Measurements from ENCODE around the gene DCAF16. TPM values are rescaled to one million over a fixed set of nuclear protein-coding genes. Genes with fewer than 3 reads are reported as not detected.
A peak's percentile ranks its signal among the peaks of the same experiment; 100 is the strongest.

Gene DCAF16
- total RNA-seq, 1 donor from 2014 or later = 18.7 TPM

DNA sequence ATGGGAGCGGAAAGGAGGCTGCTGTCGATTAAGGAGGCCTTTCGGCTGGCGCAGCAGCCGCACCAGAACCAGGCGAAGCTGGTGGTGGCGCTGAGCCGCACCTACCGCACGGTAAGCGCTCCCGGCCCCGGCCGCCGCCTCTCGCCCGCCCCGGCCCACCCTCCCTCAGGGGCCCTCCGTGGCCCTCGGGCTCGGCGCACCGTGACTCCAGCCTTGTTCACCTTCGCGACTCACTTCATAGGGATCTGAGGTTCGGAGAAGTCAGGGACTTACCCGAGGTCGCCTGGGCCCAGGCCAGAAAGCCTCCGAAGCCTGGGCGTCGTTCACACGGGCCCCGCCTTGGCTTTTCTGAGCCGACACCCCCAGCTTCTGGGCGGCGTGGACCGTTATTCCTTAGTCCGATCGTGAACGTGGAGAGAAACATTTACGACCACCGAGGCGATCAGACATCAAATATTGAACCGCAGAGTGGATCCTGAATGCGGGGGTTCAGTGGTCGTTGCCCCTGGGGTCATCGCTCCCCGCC is 584 bp upstream of the DCAF16 start:
- Histone ChIP-seq H3K36me3 (ENCODE audit: control insufficient read depth, insufficient read depth, low read length) (no peaks in the 10 kb centered on the region), H3K4me3 (ENCODE audit: low read depth, low read length) (peak overlapping the region; percentile 94), H3K27me3 (ENCODE audit: control insufficient read depth, insufficient read depth, low read length) (no peaks in the 10 kb centered on the region)
- TF ChIP-seq, protein P1, sequence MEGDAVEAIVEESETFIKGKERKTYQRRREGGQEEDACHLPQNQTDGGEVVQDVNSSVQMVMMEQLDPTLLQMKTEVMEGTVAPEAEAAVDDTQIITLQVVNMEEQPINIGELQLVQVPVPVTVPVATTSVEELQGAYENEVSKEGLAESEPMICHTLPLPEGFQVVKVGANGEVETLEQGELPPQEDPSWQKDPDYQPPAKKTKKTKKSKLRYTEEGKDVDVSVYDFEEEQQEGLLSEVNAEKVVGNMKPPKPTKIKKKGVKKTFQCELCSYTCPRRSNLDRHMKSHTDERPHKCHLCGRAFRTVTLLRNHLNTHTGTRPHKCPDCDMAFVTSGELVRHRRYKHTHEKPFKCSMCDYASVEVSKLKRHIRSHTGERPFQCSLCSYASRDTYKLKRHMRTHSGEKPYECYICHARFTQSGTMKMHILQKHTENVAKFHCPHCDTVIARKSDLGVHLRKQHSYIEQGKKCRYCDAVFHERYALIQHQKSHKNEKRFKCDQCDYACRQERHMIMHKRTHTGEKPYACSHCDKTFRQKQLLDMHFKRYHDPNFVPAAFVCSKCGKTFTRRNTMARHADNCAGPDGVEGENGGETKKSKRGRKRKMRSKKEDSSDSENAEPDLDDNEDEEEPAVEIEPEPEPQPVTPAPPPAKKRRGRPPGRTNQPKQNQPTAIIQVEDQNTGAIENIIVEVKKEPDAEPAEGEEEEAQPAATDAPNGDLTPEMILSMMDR (IDR thresholded peaks at IDR 0.05; ENCODE audit: insufficient read depth, low read length, poor library complexity, severe bottlenecking) = no peak
- DNase-seq (ENCODE audit: low read depth) = no peak

DNA sequence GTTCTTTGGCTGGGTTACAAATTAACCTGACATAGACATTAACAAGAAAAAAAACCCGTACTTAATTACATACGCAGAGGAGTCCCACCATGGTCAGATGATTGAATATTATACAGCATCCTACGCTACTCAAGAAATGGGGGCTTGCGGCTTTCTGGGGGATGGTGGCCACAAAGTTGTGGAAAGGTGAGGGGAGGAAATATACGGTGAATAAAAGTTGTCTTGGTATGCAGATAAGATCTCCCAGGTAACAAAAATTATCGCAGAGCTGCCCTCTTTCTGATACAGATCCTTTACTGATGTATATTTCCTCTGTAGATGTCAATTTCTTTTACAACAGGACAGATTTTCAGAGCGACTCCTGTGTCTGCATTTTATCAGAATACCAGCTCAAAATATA is 890 bp downstream of the DCAF16 start:
- H3K4me3 ChIP-seq (ENCODE audit: low read depth, low read length) = peak overlapping the region; percentile 94
- TF ChIP-seq, protein P1 (IDR thresholded peaks at IDR 0.05; ENCODE audit: insufficient read depth, low read length, poor library complexity, severe bottlenecking) = no peak
- H3K36me3 ChIP-seq (ENCODE audit: control insufficient read depth, insufficient read depth, low read length) = no peaks in the 10 kb centered on the region
- no peaks in the 10 kb centered on the region for H3K27me3 ChIP-seq (ENCODE audit: control insufficient read depth, insufficient read depth, low read length)
- DNase-seq (ENCODE audit: low read depth) = no peak

DNA sequence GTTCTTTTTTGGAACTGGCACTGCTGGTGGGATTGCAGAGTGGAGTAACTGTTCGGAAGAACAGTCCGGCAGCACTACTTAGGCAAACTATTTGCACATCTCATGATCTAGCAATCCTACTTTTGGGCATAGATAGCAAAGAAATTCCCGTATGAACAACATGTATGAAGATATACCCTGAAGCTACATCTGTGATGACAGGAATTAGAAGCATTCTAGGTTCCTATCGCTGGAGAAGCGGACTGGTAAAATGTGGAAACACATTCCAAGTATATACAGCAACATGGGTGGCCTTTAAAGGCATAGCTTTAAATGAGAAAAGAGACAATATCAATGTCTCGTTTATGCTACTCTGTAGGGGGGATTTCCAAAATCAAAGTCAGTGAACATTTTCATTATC is 3.1 kb downstream of the DCAF16 start:
- no peak for DNase-seq (ENCODE audit: low read depth)
- TF ChIP-seq, protein P1 (IDR thresholded peaks at IDR 0.05; ENCODE audit: insufficient read depth, low read length, poor library complexity, severe bottlenecking) = no peak
- Histone ChIP-seq H3K27me3 (ENCODE audit: control insufficient read depth, insufficient read depth, low read length) (no peaks in the 10 kb centered on the region), H3K4me3 (ENCODE audit: low read depth, low read length) (peak overlapping the region; percentile 13), H3K36me3 (ENCODE audit: control insufficient read depth, insufficient read depth, low read length) (no peaks in the 10 kb centered on the region)

DNA sequence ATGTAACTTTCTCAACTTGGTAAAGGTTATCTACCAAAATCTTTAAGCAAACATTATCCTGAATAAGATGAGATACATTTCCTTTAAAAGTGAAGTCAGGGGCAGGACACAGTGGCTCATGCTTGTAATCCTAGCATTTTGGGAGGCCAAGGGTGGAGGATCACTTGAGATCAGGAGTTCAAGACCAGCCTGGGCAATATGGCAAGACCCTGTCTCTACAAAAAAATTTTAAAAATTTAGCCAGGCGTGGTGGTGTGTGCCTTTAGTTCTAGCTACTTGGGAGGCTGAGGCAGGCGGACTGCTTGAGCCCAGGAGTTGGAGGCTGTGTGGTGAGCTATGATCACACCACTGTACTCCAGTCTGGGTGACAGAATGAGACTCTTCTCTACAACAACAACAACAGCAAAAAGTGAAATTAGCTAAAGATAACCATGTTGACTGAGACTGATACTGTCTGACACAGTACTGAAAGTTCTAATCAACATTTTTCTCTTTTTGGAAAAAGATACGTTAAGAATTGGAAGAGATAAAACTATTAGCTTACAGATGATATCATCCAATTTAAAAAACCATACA is 4.9 kb downstream of the DCAF16 start:
- TF ChIP-seq, protein P1 (IDR thresholded peaks at IDR 0.05; ENCODE audit: insufficient read depth, low read length, poor library complexity, severe bottlenecking) = no peak
- H3K4me3 ChIP-seq (ENCODE audit: low read depth, low read length) = no peak overlapping the region
- H3K36me3 ChIP-seq (ENCODE audit: control insufficient read depth, insufficient read depth, low read length) = no peaks in the 10 kb centered on the region
- no peak for DNase-seq (ENCODE audit: low read depth)
- H3K27me3 ChIP-seq (ENCODE audit: control insufficient read depth, insufficient read depth, low read length) = no peaks in the 10 kb centered on the region

DNA sequence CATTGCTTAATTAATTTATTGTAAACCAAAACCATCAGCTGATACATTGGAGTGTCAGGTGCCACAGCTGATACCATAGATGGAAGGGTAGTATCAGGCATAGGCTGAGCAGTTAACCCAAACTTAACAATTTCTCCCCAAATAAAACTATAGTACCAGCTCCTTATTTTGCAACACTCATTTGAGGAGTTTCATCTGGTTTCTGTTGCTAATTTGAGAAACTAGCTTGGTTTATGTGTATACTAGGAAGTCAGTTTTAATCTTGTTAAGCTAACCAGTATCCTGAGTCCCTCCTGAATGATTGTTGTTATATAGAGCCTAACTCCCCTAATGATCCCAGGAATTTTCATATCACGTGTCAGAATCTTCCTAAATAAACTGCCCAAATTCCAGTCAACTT is 12.7 kb downstream of the DCAF16 start:
- H3K27me3 ChIP-seq (ENCODE audit: control insufficient read depth, insufficient read depth, low read length) = no peaks in the 10 kb centered on the region
- no peaks in the 10 kb centered on the region for H3K36me3 ChIP-seq (ENCODE audit: control insufficient read depth, insufficient read depth, low read length)
- TF ChIP-seq, protein P1 (IDR thresholded peaks at IDR 0.05; ENCODE audit: insufficient read depth, low read length, poor library complexity, severe bottlenecking) = no peak
- DNase-seq (ENCODE audit: low read depth) = no peak
- H3K4me3 ChIP-seq (ENCODE audit: low read depth, low read length) = no peak overlapping the region

DNA sequence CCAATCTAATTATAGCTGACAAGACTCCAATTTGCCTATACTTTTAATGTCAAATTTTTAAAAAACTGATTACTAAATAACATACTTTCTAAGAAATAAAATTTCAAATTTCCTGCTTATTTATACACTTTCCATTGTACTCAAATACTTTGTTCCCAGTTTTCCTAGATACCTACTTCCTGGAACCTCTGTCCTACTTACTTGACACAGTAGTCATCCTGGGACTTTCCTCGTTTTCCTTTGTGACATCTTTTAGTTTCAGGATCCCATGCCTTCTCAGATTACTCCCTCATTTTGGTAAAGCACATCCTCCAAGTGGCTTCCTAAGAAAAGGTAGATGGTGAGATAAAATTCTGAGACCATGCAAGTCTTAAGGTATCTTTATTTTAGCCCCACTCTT is 15.8 kb downstream of the DCAF16 start:
- Histone ChIP-seq H3K27me3 (ENCODE audit: control insufficient read depth, insufficient read depth, low read length) (no peaks in the 10 kb centered on the region), H3K4me3 (ENCODE audit: low read depth, low read length) (no peak overlapping the region), H3K36me3 (ENCODE audit: control insufficient read depth, insufficient read depth, low read length) (no peaks in the 10 kb centered on the region)
- TF ChIP-seq, protein P1 (IDR thresholded peaks at IDR 0.05; ENCODE audit: insufficient read depth, low read length, poor library complexity, severe bottlenecking) = no peak
- DNase-seq (ENCODE audit: low read depth) = no peak

All from kidney epithelial cell (primary cell).